A172 (cell line): ENCODE data around the gene PLAU. TPM values are rescaled to one million over a fixed set of nuclear protein-coding genes. Genes with fewer than 3 reads are reported as not detected.
"Not testable (repeated sequence)": the region's sequence is repeated elsewhere in the genome, so short reads cannot be mapped to it uniquely, and the experiment has no call there.

ENCODE experiments used
- DNase-seq: peaks from one replicate; pipeline ENCODE4 v3.0.0-alpha.2; 2015; ENCODE audit warnings: low spot score
- total RNA-seq: library from RNA; depleted of rRNA; stranded (reverse); fragments of >200 nt; shearing (Covaris generic); gene quantifications from 2 replicates; pipeline ENCODE4 v1.2.3, GENCODE V29; 2014; rRNA removed

PLAU gene
- total RNA-seq, 1 experiment from 2014 or later, result 6.7 TPM

DNA sequence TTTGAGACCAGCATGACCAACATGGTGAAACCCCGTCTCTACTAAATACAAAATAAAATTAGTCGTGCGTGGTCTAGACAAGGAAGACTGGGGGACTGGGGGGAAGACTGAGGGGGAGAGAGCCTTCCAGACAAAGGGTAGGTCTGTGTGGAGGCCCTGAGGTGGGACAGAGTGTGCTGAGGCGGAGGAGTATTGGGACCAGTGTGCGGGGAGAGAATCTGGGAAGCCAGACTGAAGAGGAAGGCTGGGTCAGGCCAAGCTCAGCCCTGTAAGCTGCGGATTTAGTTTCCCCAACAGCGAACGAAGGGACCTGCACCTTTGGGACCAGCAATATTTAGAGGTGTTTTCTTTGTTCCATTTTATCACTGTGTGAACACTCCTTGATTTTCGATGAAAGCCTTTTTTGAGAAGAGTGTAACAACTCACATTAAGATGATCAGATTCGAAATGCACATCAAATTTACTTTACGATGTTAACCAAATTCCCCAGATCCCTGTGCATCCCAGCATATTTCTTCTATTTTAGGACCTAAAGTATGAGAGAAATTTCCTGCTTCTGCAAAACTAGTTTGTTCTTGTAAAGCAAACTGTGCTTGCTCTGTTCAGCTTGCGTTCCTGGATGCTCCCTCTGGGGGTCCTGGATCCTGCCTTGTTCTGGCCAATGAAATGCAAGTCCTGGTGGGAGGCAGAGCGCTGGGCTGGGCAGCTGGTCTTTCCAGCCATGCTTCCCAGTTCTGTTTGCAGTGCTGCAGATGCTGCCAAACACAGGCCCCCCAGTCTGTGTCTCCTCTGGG lies 39.4 kb downstream of the PLAU start:
- DNase-seq, result no peak

DNA sequence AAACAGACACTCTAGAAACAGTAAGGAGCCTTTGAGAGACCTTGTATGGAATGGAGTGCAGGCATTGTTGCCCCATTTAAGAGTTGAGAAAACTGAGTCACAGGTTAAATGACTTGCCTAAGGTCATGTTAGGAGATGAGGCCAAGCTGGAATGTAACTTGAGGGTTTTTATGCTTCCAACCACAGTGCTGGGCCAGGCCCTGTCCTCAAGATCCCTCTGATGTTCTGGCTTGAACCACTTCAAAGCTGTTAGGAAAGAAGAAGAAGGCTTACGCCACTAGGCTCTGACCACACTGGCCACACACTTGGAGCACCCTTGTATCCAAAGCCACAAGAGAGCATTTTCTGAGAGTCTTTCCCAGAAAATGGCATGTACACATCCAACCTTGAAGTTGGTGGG lies 42.7 kb downstream of the PLAU start:
- peak; percentile 43 for DNase-seq

DNA sequence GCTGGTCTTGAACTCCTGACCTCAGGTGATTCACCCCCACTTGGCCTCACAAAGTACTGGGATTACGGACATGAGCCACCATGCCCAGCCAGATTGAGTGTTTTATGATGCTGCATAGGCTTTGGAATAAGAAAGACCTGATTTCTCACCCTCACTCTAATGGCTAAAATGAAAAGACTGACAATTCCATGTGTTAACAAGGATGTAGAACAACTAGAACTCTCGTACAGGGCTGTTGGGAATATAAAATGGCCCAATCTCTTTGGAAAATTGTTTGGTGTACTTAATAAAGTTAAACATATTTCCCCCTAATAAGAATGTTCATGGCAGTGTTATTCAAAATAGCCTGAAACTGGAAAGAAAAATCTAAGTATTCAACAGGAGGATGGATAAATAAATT lies 43.8 kb downstream of the PLAU start:
- no peak for DNase-seq

DNA sequence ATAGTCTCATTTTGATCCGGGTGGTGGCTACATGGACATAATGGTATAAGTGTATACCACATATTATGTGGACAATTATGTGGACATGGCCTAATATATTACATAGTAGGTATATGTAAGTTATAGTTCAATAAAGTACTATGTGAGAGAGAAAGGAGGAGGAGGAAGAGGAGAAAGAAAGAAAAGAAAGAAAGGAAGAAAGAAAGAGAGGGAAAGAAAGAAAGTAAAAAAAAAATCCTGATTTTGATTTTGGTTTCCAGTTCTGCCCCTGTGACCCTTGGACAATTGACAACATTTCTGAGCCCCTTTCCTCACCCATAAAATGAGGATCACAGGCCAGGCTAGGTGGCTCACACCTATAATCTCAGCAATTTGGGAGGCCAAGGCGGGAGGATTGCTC lies 44.8 kb downstream of the PLAU start:
- no peak for DNase-seq

DNA sequence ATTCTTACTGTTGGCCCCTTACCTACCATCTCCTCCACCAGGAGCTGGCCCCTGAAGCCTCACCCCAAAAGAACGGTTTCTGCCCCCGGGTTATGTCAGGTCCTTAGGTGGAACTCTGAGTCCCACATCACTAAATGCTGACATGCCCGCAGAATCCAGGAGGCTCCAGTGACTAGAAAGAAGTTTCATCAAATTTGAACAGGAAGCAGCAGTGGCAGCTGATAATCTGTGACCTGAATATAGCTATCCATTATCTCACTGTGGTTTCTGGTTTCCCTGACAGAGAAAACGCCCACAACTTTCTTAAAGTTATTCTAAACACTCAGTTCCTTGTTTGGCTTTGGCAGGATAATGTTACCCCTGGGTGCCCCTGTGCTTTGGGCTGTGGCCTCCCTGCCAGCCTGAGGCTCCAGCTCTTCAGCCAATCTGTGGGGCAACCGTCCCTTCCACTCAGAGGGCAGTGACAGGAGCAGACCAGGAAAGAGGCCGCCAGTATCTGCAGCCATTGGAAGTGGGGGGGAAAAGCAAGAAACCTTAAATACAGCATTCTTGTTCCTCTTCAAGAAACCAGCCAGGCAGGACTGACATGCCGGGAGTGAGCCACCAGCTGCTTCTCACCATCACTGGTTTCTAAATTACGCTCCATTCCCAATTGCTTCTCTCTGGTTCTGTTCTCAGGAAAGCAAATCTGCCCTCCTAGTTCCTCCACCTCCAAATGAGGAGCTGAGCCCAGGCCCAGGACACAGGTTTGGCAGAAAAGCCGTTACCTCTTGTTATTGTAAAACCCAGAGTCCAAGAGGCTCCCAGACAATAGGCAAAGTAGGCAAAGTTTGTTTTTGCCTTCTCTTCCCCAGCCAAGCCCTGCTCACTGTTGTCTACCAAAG lies 45.8 kb downstream of the PLAU start:
- peak; percentile 85 for DNase-seq

DNA sequence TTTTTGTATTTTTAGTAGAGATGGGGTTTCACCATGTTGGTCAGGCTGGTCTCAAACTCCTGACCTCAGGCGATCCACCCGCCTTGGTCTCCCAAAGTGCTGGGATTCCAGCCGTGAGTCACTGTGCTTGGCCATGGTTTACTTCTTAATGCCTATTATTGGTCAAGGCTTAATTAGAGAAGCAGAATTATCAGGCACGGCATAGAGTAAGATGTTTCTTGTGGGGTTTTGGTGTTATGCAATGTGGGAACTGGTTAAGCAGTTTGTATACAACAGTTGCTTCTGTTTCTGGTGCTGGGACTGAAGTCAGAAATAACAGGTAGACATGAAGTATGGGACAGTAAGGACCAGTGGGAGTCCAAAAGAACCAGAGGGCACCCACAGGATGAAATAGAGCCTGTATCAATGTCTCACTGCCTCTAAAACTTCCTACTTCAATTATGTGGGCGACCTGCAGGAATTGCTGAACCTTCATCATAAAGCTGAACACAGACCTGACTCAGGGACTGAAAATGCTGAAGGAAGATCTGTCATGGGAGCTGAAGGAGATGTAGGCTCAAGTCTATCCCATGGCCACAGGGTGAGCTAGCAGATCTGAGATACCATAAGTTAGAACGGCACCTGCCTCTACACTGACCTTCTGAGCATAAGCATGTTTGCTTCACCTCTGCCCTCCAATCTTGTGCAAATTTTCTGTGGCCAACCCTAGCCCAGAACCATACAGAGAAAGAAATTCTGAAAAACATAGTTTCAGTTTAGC lies 48.7 kb downstream of the PLAU start:
- DNase-seq, result no peak

DNA sequence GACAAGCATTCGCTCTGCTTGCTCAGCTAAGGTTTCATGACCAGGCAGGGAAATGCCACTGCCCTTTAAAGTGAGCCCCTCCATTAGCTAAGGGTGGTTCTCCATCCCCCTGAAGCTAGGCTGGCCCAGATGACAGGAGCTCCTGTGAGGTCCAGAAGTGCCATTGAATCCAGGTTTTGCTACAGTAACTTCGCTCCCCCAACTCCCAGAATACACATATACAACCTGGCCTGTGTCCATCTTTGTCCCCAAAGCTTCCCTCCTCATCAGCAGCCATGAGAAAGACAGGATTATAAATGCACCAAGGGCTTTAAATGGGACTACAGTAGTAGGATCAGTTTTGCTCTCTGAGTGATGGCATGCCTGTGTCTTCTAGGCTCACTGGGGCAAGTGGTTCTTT lies 51.5 kb downstream of the PLAU start:
- DNase-seq, result no peak

DNA sequence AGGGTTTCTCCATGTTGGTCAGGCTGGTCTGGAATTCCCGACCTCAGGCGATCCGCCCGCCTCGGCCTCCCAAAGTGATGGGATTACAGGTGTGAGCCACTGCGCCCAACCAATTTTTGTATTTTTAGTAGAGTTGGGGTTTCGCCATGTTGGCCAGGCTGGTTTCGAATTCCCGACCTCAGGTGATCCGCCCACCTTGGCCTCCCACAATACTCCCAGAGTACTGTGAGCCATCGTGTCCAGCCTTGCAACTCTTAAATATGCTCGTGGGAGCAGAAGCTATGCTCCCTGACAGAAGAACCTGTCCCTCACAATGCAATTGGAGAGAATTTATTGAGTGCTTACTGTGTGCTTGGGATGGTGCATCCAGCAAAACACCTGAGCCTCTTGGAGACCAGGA lies 52.6 kb downstream of the PLAU start:
- not testable (repeated sequence) for DNase-seq

DNA sequence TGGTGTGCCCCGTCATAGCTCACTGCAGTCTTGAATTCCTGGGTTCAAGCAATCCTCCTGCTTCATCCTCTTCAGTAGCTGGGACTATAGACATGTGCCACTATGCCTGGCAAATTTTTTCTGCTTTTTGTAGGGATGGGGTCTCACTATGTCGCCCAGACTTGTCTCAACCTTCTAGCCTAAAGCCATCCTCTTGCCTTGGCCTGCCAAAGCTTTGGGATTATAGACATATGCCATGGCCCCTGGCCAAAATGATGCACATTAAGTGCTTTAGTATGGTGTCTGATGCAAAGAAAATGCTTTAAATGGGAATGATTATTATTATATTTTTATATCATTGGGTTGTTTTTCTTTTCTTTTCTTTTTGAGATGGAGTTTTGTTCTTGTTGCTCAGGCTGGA lies 53.8 kb downstream of the PLAU start:
- DNase-seq, result no peak

DNA sequence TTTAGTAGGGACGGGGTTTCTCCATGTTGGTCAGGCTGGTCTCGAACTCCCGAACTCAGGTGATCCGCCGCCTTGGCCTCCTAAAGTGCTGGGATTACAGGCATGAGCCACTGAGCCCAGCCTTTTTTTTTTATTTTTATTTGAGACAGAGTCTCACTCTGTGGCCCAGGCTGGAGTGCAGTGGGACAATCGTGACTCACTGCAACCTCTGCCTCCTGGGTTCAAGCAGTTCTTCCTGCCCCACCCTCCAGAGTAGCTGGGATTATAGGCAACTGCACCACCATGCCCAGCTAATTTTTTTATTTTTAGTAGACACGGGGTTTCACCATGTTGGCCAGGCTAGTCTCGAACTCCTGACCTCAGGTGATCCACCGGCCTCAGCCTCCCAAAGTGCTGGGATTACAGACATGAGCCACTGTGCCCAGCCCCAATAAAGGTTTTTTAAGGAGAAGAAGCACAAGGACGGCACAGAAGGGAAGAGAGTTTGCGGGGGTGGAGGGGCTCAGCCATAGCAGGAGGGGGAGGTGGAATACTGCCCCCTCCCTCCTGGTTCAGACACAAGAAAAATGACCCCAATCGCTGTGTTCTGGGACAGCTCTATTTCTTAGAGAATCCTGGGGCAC lies 54.4 kb downstream of the PLAU start:
- DNase-seq, result peak; percentile 71

DNA sequence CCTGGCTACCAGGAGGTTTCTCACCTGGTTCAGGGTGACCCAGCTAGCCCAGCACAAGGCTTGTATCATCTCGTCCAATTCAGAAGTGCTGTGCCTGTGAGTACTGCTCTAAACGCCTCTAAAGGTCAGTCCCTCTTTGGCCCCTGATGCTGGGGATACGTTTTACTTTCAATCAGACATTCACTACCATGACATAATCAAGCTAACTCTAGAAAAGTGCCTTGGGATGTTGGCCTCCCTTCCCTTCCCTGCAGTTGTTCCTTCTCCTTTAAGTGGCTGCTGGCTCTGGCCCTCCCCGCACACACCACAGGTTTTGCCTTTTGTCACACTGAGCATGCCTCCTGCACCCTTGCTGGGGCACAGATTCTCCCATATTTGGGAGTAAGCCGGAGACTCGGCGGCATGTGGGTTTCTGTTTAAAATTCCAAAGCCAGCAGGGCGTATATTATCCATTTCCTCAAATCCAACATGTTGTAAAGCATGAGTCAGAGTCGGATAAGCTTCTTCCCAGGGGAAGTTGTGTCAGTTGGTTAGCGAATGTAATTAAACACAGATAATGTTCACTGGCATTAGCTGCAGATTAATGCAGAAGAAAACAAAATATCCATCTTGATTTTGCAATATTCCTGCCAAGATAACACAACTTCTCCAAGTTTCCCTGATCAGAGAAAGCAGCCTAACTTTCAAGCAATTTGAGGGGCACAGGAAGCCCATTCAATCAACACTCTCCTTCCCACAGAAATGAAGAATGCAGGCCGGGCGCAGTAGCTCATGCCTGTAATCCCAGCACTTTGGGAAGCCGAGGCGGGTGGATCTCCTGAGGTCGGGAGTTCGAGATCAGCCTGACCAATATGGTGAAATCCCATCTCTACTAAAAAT lies 55.2 kb downstream of the PLAU start:
- peak; percentile 99 for DNase-seq

DNA sequence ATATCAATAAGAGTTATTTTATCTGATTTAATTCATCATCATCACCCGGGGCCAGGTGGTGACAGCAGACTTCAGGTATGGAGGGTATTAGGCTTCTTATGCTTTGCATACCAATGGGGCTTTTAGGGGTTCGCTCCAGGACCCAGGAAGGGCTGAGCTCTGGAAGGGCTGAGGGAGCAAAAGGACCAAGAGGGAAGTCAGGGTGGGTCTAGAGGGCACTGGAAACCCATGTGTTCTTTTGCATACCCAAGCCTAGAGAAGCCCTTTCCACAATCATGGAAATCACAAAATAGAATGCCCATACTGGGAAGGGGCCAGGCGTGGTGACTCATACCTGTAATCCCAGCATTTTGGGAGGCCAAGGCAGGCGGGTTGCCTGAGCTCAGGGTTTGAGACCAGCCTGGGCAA lies 56.1 kb downstream of the PLAU start:
- no peak for DNase-seq

Other genes starting within 250 kb of the PLAU start
- gene AGAP5, start 213.0 kb upstream of the PLAU start, total RNA-seq, result 2.2 and 3.2 TPM in 2 replicates
- 79.0 and 83.2 TPM in 2 replicates for gene SEC24C, start 166.8 kb upstream of the PLAU start, total RNA-seq
- gene CHCHD1, start 129.1 kb upstream of the PLAU start, total RNA-seq, result 77.6 and 90.0 TPM in 2 replicates
- gene ZSWIM8, start 125.5 kb upstream of the PLAU start, total RNA-seq, result 32.3 and 47.9 TPM in 2 replicates
- gene NDST2, start 99.5 kb upstream of the PLAU start, total RNA-seq, result 12.2 and 13.5 TPM in 2 replicates
- 36.6 and 38.5 TPM in 2 replicates for gene CAMK2G, start 36.6 kb upstream of the PLAU start, total RNA-seq
- gene VCL, start 87.0 kb downstream of the PLAU start, total RNA-seq, result 142 and 146 TPM in 2 replicates
- 49.1 and 56.8 TPM in 2 replicates for gene AP3M1, start 239.7 kb downstream of the PLAU start, total RNA-seq
- gene ADK, start 240.1 kb downstream of the PLAU start, total RNA-seq, result 51.4 and 52.5 TPM in 2 replicates